Coronary artery (tissue), 2 donors: ENCODE measurements around the gene ACOT13.
"Not testable (repeated sequence)": the region's sequence is repeated elsewhere in the genome, so short reads cannot be mapped to it uniquely, and the experiment has no call there.

ENCODE experiments used
- DNase-seq: peaks from one replicate; pipeline ENCODE4 v3.0.0-alpha.2; 2017; ENCODE audit warnings: low spot score
- H3K27ac ChIP-seq, 2 donors: fragments of 200-600 bp; sonication (generic); one replicate each; pipeline ENCODE4 v1.5.1; 2016 to 2019
- H3K4me3 ChIP-seq: fragments of 200-600 bp; sonication (generic); 2 replicates; pipeline ENCODE4 v1.5.1; 2016; ENCODE audit warnings: mild to moderate bottlenecking, moderate library complexity
- CTCF ChIP-seq: fragments of 200-600 bp; sonication (generic); IDR thresholded peaks from one replicate; pipeline ENCODE4 v1.5.1; 2019; ENCODE audit warnings: antibody characterized with exemption

The ACOT13 gene

DNA sequence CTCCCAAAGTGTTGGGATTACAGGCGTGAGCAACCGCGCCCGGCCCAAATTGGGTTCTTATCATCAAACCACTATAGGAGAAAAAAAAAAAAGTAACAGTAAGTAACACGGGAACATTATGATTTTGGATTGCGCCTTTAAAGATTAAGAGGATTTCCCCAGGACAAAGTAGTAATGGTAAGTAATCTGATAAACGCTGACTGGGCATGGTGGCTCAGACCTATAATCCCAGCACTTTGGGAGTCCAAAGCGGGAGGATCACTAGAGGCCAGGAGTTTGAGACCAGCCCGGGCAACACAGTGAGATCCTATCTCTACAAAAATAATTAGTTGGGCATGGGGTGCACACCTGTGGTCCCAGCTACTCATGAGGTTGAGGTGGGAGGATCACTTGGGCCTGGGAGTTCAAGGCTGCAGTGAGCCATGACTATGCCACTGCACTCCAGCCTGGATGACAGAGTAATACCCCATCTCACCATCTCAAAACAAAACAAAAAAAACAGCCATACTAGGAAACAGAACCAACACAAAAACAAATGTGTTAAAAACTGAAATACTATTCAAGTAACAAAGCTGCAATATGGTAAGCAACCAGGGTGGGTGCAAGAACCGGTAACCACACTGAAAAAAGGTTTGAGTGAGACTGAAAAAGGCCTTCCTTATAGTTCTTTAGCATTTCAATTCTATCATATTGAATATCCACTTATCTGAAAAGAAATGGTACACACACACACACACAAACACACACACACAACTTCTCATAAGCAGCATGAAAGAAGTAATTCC is 43.8 kb downstream of the ACOT13 start:
- TF ChIP-seq CTCF: no peak
- Histone ChIP-seq H3K4me3 (peak overlapping the region; percentile 5), H3K27ac (no peak overlapping the region)
- DNase-seq: no peak

- H3K4me3 ChIP-seq: peak overlapping the region; percentile 95
- not testable (repeated sequence) for DNase-seq
- H3K27ac ChIP-seq: peak overlapping the region in 1 of 2 donors; percentile 3
These were observed 49.8 kb downstream of the ACOT13 start for GRCh38 chr6:24716602-24717148.

- DNase-seq: no peak
These were observed 51.7 kb downstream of the ACOT13 start for GRCh38 chr6:24718449-24719124.

GRCh38 chr6:24719125-24719971 is 52.5 kb downstream of the ACOT13 start, which contains the start of gene C6orf62:
Gene C6orf62 (minus strand): TSS chr6:24719154. CDS start chr6:24718668, 486 bp downstream.
- no peak for DNase-seq

More at GRCh38 chr6:24718449-24719124, 51.7 kb downstream of the ACOT13 start:
- no peak for TF ChIP-seq CTCF
- Histone ChIP-seq H3K4me3 (peak overlapping the region; percentile 95), H3K27ac (peak overlapping the region; percentile 45 to 98)

DNA sequence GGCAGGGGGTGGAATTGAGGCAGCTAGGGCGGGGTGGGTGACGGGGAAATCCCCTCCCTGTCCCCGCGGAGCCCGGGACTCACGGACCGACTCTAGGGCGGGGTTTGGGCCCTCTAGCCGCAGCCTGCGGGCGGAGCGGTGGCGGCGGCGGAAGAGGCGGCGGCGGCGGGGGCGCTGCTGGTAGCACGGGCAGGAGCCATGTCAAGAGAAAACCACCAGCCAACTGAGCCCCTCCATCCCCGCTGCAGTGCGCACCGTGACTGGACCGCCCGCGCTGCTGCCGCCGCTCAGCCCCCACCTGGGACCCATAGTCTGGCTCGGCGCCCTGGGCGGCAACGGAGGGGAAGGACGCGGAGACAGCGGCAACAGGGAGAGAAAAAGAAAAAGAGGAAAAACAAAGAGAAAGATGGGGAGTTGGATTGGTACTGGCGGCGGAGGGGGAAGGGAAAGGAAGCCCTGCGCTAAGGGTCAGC is 53.3 kb downstream of the ACOT13 start:
- TF ChIP-seq CTCF: no peak
- H3K27ac ChIP-seq: peak overlapping the region; percentile 98 to 99
- peak; percentile 78 for DNase-seq
- H3K4me3 ChIP-seq: peak overlapping the region; percentile 95

More at GRCh38 chr6:24719125-24719971, 52.5 kb downstream of the ACOT13 start, which contains the start of gene C6orf62:
- Histone ChIP-seq H3K4me3 (peak within 1 kb of the TSS; percentile 95), H3K27ac (peak within 1 kb of the TSS; percentile 98 to 99)
- no peak for TF ChIP-seq CTCF

DNA sequence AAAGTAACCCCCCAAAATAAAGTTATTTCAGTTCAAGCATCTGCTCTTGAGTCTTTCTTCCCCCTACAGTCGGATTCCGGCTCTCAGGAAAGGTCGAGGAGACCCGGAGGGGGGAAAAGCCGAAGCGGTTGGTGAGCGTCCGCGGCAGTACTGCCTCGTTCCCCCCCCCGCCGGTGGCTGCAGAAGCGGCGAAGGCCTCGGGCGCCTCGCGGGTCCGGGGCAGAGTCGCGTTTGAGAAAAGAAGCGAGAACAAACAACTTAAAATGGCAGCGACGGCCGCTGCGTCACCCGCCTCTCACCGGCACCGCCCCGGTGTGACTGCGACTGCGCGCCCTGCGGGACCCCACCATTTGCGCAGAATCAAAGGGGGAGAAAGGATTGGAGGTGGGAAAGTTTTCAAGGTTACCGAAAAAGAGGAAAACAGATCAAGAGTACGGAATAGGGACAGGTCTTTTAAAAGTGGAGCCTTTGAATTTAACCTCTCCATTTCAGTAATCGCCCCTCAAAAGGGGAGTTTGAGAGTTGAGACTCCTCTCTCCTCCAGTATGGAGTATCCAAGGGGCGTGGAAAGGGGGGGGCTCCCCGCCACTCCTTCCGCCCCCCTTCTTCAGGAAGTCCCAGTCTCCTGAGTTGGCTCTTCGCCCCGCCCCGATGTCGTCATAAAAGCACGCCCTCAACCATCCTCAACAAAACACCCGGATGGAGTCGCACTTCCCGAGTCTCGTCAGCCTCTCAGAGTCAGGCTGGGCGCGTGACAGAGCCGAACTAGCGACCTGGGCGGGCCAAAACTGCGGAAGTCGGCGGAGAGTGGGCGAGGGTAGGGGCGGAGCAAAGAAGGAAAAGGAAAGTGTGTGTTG is 54.0 kb downstream of the ACOT13 start:
- DNase-seq: peak; percentile 100
- TF ChIP-seq CTCF: no peak
- Histone ChIP-seq H3K27ac (peak overlapping the region; percentile 98 to 99), H3K4me3 (peak overlapping the region; percentile 95)
